ENCODE measurements around the gene SAMD1.
"Not testable (repeated sequence)": the region's sequence is repeated elsewhere in the genome, so short reads cannot be mapped to it uniquely, and the experiment has no call there.

Gene SAMD1

DNA sequence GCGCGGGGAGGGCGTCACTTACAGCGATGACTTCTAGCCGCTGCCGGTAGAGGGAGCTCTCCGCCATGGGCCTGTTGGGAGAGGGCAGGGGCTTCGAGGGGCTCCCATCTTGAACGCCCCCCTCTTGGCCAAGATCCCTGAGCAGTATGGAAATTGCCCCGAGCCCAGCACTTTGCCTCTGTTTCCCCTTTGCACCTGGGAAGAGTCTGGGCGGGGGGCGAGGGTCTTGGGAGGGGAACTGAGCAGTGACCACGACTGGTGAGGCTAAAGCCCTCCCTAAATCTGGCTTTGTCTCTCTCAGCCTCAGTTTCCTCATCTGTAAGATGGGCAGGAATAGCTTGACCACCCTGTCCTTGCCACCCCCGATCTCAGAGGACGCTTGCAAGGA lies 31.5 kb downstream of the SAMD1 start:
- no peak for DNase-seq

DNA sequence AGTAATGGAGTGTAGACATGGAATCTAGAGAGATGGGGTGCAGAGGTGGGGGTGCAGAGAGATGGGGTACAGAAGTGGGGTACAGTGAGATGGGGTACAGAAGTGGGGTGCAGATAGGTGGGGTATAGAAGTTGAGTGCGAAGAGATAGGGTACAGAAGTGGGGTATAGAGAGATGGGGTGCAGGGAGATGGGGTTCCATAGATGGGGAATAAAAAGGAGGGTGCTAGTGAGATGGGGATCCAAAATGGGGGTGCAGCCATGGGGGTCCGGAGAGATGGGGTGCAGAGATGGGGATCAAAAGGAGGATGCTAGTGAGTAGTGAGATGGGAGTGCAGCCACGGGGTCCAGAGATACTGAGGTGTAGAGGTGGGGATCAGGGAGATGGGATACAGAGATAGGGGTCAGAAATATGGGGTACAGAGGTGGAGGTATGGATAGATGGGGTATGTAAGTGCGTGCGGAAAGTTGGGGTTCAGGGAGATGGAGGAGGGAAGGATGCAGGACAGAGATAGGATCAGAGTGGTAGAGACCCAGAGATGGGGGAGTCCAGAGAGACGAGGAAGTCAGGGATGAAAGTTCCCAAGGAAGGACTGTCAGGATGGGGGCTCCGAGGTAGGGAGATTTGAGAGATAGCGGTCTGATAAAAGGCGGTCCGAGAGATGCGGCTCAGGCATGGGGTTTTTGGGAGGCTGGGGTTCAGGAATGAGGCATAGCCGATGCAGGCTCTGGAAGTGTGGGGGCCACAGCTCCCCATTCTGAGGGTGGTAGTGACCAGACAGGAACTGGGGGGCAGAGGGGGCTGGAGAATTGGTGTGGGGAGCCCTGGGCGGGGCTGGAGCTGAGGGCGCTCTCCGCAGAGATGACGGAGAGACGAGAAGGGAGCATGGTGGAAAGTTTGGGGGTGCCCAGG lies 32.1 kb downstream of the SAMD1 start:
- no peak for DNase-seq

DNA sequence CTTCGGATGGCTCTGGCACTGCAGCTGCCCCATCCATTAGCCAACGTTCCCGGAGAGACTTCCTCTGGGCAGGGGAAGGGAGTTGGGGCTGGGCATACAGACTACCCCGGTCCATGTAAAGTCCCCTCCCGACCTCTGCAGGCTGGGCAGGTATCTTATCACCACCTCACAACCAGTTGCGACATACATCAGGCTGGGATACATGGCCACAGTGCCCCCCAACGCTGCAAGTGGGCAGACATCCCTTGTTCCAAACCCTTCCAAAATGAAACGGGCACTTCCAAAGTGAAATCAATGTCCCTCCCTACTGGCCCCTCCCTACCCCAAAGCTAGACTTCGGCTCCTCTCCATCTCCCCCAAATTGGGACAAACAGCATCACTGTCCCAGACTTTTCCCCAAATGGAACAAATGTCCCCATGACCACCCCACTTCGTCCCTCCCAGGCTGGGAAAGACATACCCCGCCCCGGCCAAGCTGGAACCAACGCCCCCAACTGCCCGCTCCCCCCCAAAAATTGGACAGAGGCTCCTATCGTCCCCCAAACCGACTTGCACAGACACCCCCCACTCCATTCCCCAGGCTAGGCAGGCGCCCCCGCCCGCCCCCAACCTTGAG lies 33.7 kb downstream of the SAMD1 start:
- DNase-seq, result no peak

DNA sequence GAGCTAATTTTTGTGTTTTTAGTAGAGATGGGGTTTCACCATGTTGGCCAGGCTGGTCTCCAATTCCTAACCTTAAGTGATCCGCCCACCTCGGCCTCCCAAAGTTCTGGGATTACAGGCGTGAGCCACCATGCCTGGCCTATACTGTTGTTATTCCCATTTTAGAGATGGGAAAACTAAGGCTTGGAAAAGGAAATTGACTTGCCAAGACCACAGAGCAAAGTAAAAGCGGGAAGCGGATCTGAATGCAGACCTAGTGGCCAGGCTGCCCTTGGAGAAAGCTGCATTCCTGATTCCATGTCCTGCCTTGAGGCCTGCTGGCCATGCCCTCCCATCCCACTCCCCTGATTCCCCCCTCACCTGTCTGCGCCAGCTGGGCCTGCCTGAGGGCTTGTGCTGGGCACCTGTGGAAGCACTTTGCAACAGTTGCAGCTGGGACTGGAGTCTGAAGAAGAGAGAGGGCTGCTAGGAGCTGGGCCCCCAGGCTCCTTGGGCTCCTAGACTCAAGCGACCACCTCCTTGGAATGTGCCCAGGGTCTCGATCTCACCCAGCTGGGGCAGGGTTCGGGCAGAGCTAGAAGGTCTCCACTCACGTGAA lies 34.4 kb downstream of the SAMD1 start:
- DNase-seq, result no peak

DNA sequence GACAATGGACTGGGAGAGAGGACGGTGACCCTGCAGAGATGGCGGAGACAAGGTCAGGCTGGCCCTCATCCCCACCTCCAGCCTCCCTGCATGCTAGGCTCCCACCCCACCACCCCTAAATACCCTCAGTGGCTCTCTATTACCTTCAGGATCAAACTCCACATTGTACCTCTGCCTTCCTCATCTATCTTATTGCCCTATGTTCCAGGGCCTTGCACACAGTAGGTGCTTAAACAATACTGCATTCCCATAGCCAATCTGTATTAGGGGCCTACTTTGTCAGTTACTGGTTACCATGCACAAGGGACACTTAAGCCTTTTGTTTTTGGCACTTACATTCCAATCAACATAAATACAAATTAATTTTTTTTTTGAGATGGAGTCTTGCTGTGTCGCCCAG lies 35.2 kb downstream of the SAMD1 start:
- DNase-seq, result no peak

DNA sequence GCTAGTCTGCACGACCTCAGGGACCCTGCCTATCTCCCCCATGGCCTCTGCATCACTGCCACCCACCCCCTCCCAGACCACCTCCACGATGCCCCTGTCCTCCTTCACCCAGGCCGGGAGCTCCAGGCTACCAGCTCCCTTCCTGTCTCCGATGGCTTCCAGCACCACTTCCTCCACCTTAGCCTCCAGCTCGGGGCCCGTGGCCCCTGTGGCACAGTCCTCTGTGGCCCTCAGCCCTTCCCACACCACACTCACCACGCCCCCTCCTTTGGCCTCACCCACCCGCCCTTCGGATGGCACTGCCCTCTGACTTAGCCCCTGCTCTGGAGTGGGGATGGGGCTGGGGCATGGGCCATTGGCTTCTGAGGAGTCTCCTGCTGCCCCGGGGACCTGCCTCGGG lies 35.8 kb downstream of the SAMD1 start:
- no peak for DNase-seq

DNA sequence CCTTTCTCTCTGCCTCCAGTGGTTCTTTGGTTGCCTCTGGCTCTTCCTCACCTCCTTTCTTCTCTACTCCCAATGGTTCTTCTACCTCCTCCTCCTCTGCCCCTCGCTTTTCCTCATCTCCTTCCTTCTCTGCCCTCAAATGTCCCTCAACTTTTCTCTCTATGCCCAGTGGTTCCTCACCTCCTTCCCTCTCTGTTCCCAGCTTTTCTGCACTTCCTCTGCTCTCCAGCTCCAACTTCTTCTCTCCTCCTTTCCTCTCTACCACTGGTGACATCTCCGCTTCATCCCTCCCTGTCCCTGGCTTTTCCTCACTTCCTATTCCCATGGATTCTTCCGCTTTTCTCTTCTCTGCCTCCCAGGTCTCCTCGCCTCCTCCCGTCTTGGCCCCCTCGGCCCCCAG lies 36.5 kb downstream of the SAMD1 start:
- no peak for DNase-seq

DNA sequence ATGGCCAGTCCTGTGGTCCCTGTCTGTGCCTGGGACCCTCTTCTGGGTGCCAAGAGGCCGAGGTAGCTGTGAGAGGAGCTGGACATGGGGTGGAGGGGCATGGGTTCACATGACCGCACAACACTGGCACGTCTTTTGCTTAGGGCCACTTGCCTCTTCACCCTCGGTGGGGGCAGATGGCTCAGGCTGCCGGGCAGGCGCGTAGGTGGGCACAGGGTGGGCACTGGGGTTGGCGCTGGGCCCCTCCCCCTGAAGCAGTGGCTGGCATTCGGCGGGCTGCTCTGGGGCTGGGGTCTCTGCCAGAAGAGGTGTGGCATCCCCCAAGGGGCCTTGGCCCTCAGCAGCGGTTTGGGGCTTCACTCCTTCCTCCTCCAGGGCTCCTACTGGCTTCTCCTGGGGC lies 37.1 kb downstream of the SAMD1 start:
- no peak for DNase-seq

DNA sequence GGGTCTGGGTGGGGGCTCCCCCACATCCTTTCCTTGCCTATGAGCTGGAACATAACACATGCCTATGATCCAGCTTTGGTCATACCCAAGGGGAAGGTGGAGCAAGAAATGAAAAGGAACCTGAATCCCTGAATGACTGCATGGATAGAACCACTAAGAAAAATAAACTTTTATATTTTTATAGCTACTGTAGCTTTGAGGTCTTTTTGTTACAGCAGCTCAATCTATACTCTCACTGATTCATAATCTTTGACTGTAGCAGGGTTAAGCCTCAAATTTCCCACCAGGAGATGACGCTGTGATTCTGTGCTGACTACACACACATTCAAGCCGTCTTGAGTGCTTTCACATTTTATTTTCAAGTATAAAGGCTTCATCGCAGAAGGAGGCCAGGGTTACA lies 37.5 kb downstream of the SAMD1 start:
- DNase-seq, result no peak

DNA sequence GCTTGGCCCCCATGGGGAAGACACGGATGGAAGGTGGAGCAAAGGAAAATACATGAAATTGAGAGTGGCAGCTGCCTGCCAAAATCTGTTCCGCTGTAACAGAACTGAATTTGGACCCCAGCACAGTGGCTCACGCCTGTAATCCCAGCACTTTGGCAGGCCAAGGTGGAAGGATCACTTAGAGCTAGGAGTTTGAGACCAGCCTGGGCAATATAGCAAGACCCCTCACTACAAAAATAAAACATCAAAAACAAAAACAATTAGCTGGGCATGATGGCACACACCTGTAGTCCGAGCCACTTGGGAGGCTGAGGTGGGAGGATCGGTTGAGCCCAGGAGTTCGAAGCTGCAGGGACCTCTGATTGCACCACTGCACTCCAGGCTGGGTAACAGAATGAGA lies 38.1 kb downstream of the SAMD1 start:
- no peak for DNase-seq

DNA sequence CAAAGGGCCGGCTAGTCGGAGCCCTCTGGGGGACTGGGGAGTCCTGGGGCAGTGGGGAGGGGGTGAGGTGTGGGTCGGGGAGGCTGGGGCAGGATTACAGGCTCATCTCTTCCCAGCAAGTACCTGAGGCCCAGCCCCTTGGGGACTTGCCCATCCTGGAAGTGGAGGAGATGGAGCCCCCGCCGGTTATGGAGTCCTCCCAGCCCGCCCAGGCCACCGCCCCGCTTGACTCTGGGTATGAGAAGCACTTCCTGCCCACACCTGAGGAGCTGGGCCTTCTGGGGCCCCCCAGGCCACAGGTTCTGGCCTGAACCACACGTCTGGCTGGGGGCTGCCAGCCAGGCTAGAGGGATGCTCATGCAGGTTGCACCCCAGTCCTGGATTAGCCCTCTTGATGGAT lies 38.6 kb downstream of the SAMD1 start:
- DNase-seq, result no peak

DNA sequence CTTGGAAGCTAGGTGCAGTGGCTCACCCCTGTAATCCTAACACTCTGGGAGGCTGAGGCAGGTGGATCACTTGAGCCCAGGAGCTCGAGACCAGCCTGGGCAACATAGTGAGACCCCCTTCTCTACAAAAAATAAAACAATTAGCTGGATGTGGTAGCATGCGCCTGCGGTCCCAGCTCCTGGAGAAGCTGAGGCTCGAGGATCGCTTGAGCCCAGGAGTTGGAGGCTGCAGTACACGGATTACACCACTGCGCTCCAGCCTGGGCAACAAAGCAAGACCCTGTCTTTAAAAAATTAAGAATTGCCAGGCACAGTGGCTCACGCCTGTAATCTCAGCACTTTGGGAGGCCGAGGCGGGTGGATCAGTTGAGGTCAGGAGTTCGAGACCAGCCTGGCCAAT lies 39.6 kb downstream of the SAMD1 start:
- DNase-seq, result not testable (repeated sequence)

DNA sequence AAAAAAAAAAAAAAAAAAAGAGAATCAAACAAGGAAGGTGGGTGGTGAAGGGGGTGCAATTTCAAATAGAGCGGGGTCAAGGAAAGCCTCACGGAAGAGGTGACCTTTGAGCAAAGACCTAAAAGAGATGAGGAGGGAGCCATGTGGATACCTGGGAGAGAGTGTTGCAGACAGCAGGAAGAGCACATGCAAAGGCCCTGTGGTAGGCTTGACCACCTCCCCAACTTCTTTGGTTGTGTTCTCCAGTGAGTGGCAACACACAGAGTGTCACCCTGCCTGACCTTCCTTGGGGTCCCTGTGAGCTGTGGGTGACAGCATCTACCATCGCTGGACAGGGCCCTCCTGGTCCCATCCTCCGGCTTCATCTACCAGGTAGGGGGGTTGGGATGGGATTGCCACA lies 40.0 kb downstream of the SAMD1 start:
- no peak for DNase-seq

DNA sequence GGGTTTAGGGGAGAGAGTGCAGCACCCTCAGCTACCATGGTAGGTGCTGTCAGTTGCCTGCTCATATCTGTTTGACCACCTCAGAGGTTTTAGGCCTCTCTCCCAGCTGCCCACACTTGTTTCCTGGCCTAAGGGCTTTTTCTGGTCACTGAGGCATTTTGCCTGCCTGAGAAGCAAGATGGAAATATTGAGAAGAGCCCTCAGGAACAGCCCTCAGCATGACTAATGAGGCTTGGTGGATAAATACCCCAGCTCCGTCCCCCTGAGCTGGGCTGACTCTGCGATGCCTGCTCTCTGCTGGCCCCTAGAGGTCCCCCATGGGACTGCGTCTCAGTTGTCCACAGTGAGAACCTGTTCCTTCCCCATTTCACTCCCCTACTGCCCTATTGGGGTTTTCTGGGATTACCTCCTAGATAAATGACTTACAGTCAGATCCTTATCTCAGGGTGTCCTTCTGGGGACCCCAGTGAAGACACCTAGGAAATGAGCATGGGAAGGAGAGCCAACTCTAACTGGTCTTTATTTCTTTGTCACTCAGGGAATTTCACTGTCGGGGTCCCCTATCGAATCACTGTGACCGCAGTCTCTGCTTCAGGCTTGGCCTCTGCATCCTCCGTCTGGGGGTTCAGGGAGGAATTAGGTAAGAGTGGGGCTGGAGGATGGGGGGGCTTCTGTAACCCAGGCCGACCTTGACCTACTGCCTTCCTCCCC lies 42.0 kb downstream of the SAMD1 start:
- peak; percentile 68 for DNase-seq

DNA sequence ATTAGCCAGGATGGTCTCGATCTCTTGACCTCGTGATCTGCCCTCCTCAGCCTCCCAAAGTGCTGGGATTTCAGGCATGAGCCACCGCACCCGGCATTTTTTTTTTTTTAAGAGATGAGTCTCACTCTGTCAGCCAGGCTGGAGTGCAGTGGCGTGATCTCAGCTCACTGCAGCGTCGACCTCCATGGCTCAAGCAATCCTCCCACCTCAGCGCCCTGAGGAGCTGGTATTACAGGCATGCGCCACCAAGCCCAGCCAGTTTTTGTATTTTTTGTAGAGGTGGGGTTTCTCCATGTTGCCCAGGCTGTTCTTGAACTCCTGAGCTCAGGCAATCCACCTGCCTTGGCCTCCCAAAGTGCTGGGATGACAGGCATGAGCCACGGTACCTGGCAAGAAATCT lies 42.7 kb downstream of the SAMD1 start:
- not testable (repeated sequence) for DNase-seq

DNA sequence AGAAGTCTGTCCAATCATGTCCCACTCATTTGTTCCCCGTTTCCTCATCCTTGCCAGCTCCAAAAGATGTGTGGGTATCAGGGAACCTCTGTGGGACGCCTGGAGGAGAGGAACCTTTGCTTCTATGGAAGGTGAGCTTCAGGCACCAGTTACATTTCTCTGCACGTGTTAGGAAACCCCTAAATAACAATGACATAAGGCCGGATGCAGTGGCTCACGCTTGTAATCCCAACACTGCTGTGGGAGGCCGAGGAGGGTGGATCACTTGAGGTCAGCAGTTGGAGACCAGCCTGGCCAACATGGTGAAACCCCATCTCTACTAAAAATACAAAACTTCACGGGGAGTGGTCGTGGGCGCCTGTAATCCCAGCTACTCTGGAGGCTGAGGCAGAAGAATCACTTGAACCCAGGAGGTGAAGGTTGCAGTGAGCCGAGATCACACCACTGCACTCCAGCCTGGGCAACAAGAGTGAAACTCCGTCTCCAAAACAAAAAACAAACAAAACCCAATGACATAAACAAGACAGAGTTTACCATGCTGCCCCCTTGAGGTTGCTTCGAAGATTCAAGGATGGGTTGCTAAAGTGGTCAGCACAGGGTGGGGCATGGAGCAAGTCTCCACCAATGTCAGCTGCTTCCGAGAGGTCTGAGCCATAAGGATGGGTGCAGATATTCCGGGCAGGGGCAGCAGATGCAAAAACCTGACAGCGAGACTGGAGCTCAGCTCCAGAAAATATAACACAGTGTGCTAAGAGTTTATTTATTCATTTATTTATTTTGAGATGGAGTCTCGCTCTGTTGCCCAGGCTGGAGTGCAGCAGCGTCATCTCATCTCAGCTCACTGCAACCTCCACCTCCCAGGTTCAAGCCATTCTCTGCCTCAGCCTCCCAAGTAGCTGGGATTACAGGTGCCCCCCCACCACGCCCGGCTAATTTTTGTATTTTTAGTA lies 47.6 kb downstream of the SAMD1 start:
- DNase-seq, result peak; percentile 73

DNA sequence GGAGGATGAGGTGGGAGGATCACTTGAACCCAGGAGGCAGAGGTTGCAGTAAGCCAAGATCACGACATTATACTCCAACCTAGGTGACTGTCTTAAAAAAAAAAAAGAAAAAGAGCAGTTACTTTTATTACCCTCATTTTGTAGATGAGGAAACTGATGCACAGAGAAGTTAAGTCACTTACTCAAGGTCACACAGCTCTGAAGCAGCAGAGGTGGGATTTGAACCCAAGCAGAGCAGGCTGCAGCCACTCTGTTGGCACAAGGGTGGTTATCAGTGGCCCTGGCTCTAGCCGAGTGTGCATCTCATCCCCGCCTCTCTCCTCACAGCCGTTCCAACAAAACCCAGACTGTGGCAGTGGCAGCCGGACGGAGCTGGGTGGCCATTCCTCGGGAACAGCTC lies 51.4 kb downstream of the SAMD1 start:
- no peak for DNase-seq

Measured in CD4-positive, alpha-beta T cell treated with Interleukin-4 for 4 hours (primary cell).